Measurements from ENCODE around the gene FGFR2.

The FGFR2 gene

DNA sequence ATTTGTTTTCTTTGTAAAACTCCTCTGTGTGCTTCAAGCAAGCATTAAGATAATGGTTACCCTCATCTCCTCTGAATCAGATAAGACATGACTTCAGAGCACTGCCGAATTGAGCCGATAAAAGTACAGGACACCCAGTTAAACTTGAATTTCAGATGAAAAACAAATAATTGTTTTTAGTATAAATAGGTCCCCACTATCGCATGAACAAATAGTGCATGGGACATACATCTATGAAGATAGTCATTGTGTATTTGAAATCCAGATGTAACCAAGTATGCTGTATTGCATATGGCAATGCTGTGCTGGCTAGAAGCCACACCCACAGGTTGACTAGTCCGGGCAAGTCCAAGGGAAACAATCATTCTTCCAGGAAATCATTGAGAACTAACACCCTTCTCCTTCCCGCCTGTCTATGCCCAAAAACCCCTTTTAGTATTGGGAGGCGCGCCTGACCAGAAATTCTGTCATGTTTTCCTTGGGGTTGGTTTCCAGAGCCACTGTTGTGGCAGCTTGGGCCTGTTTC is 12.6 kb upstream of the FGFR2 start:
- no peak for DNase-seq (ENCODE audit: low spot score)

DNA sequence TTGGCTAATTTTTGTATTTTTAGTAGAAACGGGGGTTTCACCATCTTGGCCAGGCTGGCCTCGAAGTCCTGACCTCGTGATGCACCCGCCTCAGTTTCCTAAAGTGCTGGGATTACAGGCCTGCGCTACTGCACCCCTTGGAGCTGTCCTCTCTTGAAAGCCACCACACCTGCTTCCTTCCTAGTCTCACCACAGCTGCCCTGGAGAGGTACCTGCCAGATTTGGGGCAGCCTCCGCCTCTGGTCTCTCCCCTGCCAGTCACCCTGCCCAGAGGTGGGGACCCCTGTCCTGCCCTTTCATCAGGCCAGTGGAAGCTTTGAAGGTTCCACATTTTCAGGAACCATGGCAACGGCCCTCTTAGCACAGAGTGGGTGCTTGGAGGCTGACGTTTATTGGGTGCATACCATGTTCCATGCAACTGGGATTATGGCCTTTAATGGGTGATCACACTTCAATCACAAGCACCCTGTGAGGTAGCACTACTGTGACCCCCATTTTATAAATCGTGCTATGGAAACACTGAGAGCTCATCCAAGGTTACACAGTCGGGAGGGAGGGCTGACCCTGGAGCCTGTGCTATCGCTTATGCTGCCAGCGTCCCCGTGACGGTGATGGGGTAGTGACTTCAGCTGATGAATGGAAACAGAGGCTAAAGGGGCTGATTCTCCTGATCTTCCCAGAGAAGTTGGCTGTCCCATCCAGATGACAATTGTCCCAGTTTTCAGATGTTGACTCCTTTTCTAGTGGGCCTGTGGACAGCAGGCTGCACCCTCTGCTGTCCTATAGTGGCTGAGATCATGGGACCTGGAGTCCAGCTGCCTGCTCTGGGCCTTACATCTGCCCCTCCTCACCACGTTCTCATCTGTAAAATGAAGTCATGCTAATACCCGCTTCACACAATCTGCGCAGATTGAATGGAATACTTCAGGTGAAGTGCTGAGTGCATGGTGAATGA is 11.5 kb upstream of the FGFR2 start:
- no peak for DNase-seq (ENCODE audit: low spot score)

DNA sequence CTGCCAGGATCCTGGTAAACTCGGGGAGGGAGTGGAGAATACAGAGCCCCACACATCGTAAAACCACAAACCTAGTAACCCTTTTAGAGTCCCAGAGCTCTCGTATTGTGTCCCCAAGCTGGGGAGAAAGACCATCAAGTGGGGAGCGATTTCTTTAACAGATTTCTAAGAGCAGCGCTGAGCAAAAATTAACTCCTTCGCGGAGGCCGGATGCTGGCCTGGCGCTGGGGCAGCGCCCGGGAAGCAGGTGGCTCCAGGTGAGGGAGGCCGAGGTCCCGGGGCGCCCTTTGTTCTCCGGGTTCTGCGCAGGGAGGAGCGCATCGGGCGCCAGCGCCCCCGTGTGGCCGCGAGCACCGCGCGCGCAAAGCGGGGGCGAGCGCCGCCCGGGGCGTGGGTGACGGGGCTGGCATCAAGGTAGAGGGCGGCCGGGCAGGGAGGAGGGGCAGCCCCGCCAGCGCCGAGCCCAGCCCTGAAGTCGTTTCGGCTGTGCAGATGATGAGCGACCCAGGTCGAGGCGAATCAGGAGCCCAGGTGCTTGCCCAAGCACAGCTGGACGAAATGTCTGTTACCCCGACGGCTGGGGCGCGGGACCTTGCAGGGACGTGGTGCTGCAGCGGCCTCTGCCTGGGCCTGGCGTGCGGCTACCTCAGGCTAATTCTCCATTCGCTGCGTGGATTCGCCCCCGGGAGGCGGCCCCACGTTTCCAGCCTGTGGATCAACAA is 10.4 kb upstream of the FGFR2 start:
- no peak for DNase-seq (ENCODE audit: low spot score)

DNA sequence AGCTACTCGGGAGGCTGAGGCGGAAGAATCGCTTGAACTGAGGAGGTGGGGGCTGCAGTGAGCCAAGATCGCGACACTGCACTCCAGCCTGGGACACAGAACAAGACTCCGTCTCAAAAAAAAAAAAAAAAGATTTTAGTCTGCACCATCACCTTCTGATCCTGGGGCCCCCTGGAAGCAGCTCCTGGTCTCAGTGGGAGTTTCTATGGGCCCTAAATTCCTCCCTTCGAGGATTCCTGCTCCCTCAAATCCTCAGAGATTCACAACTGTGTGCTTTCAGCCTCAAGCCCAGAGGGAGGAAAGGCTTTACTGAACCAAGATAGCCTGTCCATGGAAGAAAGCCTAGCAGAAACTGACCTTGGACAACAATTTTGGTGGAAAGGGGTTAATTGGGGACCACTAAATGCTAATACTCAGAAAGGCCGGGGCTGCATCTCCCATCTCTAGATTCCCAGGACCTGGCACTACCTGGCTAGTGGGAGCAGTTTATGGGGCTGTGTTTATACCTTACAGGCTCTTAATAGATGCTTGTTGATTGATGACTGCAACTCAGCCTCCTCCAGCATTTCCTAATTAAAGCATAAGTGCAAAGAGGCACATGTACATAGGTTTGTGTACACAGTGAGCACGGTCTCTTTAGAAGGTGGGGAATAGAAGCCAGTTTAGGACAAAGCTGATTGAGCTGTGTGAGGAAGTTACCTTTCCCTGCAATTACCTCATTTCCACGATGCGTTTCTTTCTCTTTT is 9.2 kb upstream of the FGFR2 start:
- DNase-seq (ENCODE audit: low spot score): no peak

DNA sequence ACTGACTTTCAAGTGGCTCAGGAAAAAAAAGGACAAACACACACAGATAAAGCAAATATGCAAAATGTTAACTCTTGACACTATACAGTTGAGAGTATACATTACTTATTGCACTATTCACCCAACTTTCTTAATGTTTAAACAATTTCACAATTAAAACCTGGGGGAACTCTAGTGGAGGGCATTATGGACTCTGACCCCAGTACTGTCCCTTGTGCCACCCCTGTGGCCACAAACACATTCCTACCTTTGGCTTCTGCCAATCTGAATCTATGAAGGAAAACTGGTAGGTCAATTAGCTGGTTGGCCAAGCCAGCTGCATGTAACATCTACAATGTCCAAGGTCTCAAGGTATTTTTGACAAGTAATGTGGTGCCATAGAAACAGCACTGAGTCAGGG is 7.5 kb upstream of the FGFR2 start:
- no peak for DNase-seq (ENCODE audit: low spot score)

DNA sequence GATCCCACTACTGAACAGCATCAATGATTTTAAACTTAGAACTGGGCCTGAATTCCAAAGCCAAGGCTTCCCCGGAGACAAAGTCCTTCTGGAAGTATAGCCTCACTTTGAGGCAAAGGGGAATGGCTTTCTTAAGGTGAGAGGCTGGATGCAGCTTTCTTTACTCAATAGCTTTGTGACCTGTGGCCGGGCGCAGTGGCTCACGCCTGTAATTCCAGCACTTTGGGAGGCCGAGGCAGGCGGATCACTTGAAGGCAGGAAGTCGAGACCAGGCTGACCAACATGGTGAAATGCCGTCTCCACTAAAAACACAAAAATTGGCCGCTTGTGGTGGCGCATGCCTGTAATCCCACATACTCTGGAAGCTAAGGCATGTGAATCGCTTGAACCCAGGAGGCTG is 3.2 kb upstream of the FGFR2 start:
- no peak for DNase-seq (ENCODE audit: low spot score)

DNA sequence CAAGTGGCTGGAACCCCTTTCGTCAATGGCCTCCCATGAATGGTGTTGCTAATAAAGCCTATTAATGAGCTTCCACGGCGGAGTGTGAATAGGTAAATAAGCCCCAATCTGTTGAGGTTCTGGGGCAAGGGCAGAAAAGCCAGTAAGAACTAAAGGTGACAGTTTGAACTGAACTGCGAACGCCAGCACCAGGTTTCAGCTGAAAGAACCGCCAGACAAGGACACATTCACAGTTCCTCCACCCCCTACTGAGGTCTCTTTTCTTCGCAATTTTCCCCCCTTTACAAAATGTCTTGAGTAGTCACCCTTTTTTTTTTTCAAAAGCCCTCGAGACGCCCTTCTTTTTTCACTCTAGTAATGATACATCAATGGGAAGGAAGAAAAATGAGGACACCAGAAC is 2.4 kb upstream of the FGFR2 start:
- no peak for DNase-seq (ENCODE audit: low spot score)

GRCh38 chr10:121599947-121600346 is 1.7 kb upstream of the FGFR2 start:
- no peak for DNase-seq (ENCODE audit: low spot score)

DNA sequence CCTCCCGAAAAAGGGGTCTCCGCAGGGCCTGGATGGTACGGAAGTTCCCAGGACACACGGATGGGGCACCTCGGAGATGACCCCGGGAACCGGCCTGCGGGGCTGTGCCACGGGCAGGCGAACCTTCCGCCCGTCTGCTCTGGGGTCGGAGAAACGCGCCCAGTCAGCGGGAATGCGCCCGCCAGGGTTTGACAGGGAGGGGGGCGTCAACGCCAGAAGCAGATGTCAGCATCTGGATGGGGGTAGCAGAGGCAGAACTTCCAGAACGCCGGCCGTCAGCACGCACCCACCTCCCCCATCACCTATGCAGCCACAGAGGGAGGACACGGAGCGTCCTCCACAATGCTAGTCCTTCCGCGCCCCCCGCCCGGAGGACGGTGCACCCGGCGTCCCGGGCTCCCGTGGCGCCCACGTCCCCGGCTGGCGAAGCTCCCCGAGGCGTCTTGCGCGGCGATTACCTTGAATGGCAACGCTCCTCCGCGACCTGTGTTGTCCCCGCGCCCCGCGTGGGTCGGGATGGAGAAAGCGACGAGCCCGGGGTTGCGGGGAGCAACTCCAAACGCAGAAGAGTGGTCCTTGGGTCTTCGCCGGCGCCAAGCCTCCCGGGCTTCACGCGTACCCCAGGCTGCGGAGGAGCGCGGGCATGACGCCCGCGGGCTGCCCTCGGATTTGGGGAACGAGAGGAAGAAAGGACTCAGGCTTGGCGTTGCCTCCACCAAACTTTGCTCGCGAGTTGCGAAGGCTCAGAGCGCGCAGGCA is 561 bp downstream of the FGFR2 start:
- peak; percentile 42 for DNase-seq (ENCODE audit: low spot score)

- DNase-seq (ENCODE audit: low spot score): peak; percentile 69
These were observed 1.3 kb downstream of the FGFR2 start for GRCh38 chr10:121596689-121597503.

DNA sequence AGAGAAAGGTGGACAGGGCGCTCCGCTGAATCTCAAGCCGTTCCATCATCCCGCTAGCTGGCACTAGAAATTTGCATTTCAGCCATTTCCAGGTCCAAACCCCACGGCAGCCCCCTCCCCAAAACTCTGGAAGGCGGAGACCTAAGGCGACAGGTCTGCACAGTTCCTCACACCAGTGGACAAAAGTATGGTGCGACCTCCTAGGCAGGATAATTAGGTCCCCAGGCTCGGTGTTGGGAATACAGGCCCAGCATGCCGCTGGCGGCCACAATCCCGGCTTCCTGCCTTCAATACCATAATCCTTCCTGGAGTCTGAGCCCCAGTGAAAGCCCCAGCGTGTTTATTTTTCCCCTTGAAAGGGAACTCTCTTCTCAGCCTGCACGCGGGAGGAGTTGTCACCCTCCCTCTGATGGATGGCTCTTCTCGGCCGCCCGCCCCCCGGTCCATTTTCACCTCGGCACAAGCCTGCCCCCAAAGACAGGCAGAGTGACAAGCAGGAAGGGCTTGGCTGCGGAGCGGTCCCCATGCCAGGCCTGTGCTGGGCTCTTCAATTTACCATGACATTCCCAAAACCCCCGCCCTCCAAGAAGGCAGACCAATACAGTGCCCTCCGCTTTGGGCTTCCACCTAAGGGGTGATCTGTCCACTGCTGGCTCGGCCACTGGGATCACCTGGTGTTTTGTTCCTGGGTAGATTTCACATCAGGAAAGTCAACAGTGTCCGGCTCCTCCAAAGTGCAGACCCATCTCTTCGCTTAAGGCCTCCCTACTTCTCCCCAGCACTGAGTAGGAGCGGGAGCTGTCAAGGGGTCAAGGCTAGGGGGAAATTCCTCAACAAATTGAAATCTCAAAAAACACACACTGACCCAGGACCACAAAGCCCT is 2.2 kb downstream of the FGFR2 start:
- DNase-seq (ENCODE audit: low spot score): no peak

GRCh38 chr10:121595351-121595805 is 2.9 kb downstream of the FGFR2 start:
- no peak for DNase-seq (ENCODE audit: low spot score)

GRCh38 chr10:121594623-121595350 is 3.5 kb downstream of the FGFR2 start:
- no peak for DNase-seq (ENCODE audit: low spot score)

DNA sequence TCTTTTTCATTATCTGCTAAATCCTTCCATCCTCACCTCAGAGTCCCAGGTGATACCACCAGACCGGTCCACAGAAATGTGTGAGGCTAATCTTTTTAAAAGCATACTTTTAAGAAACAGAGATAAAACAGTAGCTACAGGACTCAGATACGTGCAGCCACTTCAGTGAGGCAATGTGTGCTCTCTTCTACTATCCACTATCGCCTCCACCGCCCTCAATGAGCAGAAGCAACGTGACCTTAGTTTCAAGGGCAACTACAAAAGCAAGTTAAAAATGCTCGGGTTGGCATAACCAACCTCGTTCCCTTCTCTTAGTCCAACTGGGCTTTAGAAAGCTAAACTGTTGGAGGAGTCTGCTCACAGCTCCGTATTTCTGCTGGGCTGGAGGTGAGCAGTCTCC is 4.2 kb downstream of the FGFR2 start:
- DNase-seq (ENCODE audit: low spot score): no peak

DNA sequence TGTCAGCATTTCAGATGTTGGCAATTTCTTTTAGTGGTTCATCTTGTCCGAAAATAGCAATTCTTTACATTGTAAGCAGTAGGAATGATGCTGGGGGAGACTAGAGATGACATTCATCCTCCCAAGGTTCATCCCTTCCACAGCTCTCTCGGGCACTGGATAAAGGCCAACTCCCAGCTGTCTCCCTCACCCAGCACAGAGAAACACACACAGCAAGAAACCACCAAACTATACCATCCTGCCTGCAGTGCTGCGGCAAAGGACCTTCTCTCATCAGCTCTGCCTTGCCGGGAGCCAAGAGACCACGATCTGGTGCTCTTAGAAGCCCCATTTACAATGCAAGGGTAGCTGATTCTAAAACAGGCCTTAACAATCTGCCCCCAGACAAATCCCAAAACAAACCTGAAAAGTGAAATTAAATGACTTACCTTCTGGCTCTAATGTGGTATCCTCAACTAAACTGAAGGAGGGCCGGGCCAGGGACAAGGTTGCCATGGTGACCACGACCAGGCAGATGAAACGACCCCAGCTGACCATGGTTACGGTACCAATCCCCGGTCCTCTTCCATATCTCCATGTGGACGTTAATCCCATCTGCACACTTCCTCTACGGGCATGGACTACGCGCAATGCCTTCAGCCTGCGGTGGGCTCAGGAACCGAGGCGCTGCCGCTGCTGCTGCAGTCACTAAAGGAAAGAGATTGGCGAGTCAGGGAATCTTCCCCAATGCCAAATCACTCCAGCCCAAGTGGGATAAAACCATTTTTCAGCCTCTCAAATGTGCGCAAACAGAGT is 4.8 kb downstream of the FGFR2 start:
- DNase-seq (ENCODE audit: low spot score): no peak

DNA sequence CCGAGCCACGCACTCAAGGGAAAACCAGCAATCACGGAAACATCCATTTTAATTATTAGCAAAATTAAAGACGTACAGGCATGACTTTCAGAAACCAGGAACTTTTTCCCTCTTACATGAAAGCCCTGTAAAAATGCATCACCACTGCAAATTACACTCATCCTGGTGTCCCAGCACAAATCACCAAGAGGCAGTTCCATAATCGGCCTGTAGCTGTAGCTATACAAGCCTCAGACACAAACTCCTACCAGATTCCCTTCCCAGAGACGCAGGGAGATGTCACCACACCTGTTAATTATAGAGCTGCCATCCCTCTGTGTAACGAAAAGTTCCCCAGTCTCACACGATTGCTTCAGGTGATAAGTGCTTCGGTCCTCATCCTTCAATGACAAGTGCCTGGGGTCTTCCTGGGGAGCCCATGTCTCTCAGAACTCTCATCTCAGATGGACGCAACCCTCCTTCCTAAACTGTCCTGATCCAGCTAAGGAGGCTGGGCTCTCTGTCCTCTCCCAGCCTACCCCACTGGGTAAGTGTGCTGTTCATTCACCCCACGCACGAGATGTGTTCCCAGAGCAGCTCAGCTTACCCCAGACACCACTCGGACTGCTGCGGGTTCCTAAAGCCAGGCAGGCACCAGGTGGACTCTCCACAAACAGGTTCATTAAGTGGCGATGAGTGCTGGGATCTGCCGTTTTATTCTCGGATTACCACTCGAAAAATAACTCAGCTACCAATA is 5.9 kb downstream of the FGFR2 start:
- no peak for DNase-seq (ENCODE audit: low spot score)

DNA sequence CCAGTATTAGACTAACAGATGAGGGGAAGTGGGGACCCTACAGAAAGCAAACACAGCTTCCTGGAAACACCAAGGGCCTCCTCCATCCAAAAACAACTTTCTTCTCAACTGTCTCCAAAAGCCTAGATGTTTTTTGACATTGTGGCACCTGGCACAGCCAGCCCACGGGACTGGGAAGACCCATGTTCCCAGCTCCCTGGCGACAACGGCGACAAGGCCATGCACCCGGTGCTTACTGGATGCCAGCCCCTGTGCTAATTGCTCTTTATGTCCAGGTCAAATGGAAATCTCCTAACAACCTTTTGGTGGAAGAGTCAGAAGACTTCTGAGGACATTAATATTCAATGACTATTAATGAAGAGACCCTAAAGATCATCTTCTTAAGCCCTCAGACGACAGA is 7.1 kb downstream of the FGFR2 start:
- no peak for DNase-seq (ENCODE audit: low spot score)

Measured in SK-N-DZ (cell line).